ENCODE data around the gene CCDC12. TPM values are rescaled to one million over a fixed set of nuclear protein-coding genes. Genes with fewer than 3 reads are reported as not detected.

Gene CCDC12
- total RNA-seq, 1 experiment from 2014 or later, result 32.1 TPM

DNA sequence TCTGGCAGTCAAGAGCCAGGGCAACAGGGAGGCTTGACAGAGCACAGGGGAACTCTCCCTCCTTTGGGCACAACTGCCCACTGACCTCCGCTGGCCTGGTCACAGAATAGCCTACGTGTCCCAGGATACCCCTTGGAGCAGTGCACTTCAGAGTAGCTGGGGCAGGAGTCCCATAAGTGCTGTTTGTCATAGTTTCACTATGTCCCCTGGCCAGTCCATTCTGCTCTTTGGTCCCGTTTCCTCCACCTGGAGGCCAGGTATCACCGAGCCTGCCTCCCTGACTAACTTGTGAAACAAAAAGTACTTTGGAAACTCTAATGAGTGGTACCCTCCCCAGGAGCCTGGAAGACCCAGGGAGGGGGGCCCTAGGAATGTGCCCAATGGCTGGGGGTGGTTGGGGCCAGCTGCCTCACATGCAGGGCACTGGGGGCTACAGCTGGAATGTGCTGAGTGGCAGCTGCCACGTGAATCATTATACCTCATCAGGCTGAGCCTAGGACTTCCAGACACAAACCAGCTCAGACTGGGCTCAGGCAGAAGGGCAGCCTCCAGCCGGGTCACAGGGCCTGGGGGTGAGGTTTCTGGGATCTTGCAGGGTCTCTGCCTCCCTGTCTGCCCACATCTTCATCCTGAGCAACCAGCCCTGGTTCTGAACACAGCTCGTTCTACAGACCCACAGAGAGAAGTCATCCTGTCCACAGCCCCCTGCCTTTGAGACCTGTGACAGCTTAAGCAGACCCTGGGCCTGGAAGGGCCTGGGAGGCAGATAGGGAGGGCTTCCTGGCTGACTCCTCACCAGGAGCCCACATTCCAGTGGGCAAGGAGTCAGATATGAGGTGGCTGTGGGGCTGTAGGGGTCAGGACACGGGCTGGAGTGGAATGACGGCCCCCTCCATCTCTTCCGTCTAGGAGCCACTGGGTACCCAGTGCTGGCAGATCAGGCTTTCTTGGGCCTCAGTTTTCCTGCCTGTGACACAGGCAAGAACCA, 99.9 kb downstream of the CCDC12 start:
- no peak for DNase-seq (ENCODE audit: low read depth)

DNA sequence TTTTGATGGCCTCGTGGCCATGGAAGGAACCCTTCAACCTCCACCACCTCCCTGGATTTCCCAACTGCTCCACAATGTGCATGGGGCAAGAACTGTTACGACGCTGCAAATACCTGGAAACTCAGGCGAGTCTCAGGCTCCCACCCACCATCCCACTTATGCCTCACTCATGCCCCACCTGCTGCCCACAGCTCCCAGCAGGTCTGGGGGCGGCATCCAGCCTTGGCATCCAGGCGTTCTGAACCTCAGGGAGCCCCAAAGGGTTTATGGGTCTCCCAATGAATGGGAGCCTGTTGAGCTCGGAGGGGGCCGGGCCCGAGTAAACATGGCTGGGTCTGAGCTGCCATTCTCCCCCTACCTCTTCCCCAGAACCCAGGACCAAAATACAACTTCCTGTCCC, 101.0 kb downstream of the CCDC12 start:
- DNase-seq (ENCODE audit: low read depth), result no peak

DNA sequence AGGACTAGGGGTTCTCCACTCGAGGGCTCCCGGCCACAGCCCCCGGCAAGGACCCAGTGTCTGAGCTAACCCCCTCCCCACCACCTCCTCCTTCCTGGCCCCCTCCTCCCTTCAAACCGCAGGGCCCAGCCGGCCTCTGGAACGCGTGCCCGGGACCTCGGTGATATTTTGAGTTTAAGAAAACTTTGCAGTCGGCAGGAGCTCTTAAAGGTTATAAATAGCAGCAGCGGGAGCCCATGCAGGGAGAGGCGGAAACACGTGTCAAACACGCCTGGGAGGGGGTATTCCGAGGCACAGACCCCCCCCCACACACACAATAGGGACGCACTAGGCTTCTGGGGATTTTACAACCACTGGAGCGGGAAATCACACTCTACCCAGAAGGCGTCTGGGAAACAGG, 102.1 kb downstream of the CCDC12 start:
- no peak for DNase-seq (ENCODE audit: low read depth)

DNA sequence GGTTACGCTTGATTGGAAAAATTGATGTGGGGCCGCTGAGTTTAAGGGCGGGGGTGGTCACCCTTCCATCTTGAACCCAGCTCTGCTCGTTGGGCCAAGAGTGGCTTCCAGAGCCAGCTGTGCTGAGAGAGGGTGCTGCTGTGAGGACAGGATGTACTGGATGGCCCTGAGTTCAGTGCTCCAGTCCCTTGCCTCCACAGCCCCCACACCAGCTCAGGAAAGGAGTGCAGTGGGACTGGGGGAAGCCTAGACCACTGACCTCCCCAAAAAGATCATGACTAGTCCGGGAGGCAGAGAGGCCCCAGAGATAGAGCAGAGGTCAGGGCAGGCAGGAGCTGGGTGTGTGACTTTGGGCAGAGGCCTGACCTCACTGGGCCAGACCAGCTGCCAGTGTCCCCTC, 103.0 kb downstream of the CCDC12 start:
- no peak for DNase-seq (ENCODE audit: low read depth)

Other genes starting within 250 kb of the CCDC12 start
- gene MYL3, start 113.3 kb downstream of the CCDC12 start, total RNA-seq (2014; rRNA removed; shearing (Covaris generic)), result not detected in 2 replicates
- not detected in 2 replicates for gene PTH1R, start 99.0 kb downstream of the CCDC12 start, total RNA-seq (2014; rRNA removed; shearing (Covaris generic))
- gene NBEAL2, start 2.9 kb upstream of the CCDC12 start, total RNA-seq (2014; rRNA removed; shearing (Covaris generic)), result 4.1 and 6.1 TPM in 2 replicates
- 17.5 and 21.1 TPM in 2 replicates for gene SETD2, start 187.4 kb upstream of the CCDC12 start, total RNA-seq (2014; rRNA removed; shearing (Covaris generic))

Measured in RPMI7951 (cell line).